ENCODE data around the gene TCL1B.

- no peak for TF ChIP-seq POLR2A (IDR thresholded peaks at IDR 0.05)
- no peak for TF ChIP-seq CTCF (IDR thresholded peaks at IDR 0.05)
Measured at GRCh38 chr14:95675486-95675885, 10.7 kb upstream of the TCL1B start.
